ENCODE data around the gene KIFAP3.
A peak's percentile ranks its signal among the peaks of the same experiment; 100 is the strongest.
"Not testable (repeated sequence)": the region's sequence is repeated elsewhere in the genome, so short reads cannot be mapped to it uniquely, and the experiment has no call there.

The KIFAP3 gene

GRCh38 chr1:170074250-170075157 is at the start of gene KIFAP3:
Gene KIFAP3, minus strand, starts transcription at chr1:170074695. Its CDS starts 228 bp downstream, at chr1:170074467.
- Mint-ChIP-seq H3K27me3 (no peaks in the 10 kb centered on the region), H3K4me1 (peaks cover 44% of the 10 kb centered on the region), H3K36me3 (ENCODE audit: insufficient read depth) (peaks cover 9% of the 10 kb centered on the region)

GRCh38 chr1:170122366-170122765 is 47.9 kb upstream of the KIFAP3 start:
- H3K9me3 Mint-ChIP-seq, result peaks cover 6% of the 10 kb centered on the region

More at GRCh38 chr1:170074250-170075157, at the start of gene KIFAP3:
- DNase-seq (ENCODE audit: low spot score in 2 of 2), result peak; percentile 88 to 91
- Mint-ChIP-seq H3K4me3 (peak within 1 kb of the TSS; percentile 77), H3K9me3 (no peaks in the 10 kb centered on the region), H3K27ac (ENCODE audit: low read depth) (peak within 1 kb of the TSS; percentile 89)
- peak; percentile 94 for ATAC-seq (replicated peaks; ENCODE audit: extremely low read depth, poor library complexity, severe bottlenecking)

GRCh38 chr1:170114906-170115305 is 40.4 kb upstream of the KIFAP3 start:
- ATAC-seq (replicated peaks; ENCODE audit: extremely low read depth, poor library complexity, severe bottlenecking) (no peak), DNase-seq (ENCODE audit: low spot score in 2 of 2) (no peak)
- H3K36me3 Mint-ChIP-seq (ENCODE audit: insufficient read depth), result no peaks in the 10 kb centered on the region
- peaks cover 83% of the 10 kb centered on the region for H3K27me3 Mint-ChIP-seq
- H3K9me3 Mint-ChIP-seq, result peaks cover 7% of the 10 kb centered on the region
- H3K4me1 Mint-ChIP-seq, result no peaks in the 10 kb centered on the region
- no peak overlapping the region for H3K4me3 Mint-ChIP-seq
- no peak overlapping the region for H3K27ac Mint-ChIP-seq (ENCODE audit: low read depth)

More at GRCh38 chr1:170122366-170122765, 47.9 kb upstream of the KIFAP3 start:
- Mint-ChIP-seq H3K36me3 (ENCODE audit: insufficient read depth) (no peaks in the 10 kb centered on the region), H3K4me1 (no peaks in the 10 kb centered on the region), H3K27me3 (peaks cover 55% of the 10 kb centered on the region), H3K27ac (ENCODE audit: low read depth) (no peak overlapping the region), H3K4me3 (no peak overlapping the region)
- ATAC-seq (replicated peaks; ENCODE audit: extremely low read depth, poor library complexity, severe bottlenecking), result no peak
- DNase-seq (ENCODE audit: low spot score in 2 of 2), result no peak

GRCh38 chr1:170113140-170113539 is 38.6 kb upstream of the KIFAP3 start:
- H3K9me3 Mint-ChIP-seq; DNase-seq (ENCODE audit: low spot score in 2 of 2); H3K4me3 Mint-ChIP-seq; H3K36me3 Mint-ChIP-seq (ENCODE audit: insufficient read depth); ATAC-seq (replicated peaks; ENCODE audit: extremely low read depth, poor library complexity, severe bottlenecking); H3K27ac Mint-ChIP-seq (ENCODE audit: low read depth); H3K4me1 Mint-ChIP-seq: not testable (repeated sequence)
- H3K27me3 Mint-ChIP-seq, result peaks cover 65% of the 10 kb centered on the region

- Mint-ChIP-seq H3K4me1 (no peaks in the 10 kb centered on the region), H3K36me3 (ENCODE audit: insufficient read depth) (no peaks in the 10 kb centered on the region), H3K4me3 (no peak overlapping the region), H3K27ac (ENCODE audit: low read depth) (no peak overlapping the region), H3K27me3 (peaks cover 51% of the 10 kb centered on the region), H3K9me3 (no peaks in the 10 kb centered on the region)
- no peak for ATAC-seq (replicated peaks; ENCODE audit: extremely low read depth, poor library complexity, severe bottlenecking)
- no peak for DNase-seq (ENCODE audit: low spot score in 2 of 2)
Observed at GRCh38 chr1:170097449-170097948, 23.0 kb upstream of the KIFAP3 start.

GRCh38 chr1:170096806-170097340 is 22.4 kb upstream of the KIFAP3 start:
- no peaks in the 10 kb centered on the region for H3K4me1 Mint-ChIP-seq
- no peaks in the 10 kb centered on the region for H3K9me3 Mint-ChIP-seq
- DNase-seq (ENCODE audit: low spot score in 2 of 2), result no peak
- H3K36me3 Mint-ChIP-seq (ENCODE audit: insufficient read depth), result no peaks in the 10 kb centered on the region
- peaks cover 45% of the 10 kb centered on the region for H3K27me3 Mint-ChIP-seq
- no peak overlapping the region for H3K27ac Mint-ChIP-seq (ENCODE audit: low read depth)
- ATAC-seq (replicated peaks; ENCODE audit: extremely low read depth, poor library complexity, severe bottlenecking), result no peak
- no peak overlapping the region for H3K4me3 Mint-ChIP-seq

GRCh38 chr1:170095976-170096748 is 21.7 kb upstream of the KIFAP3 start:
- Mint-ChIP-seq H3K27ac (ENCODE audit: low read depth) (no peak overlapping the region), H3K4me1 (no peaks in the 10 kb centered on the region), H3K27me3 (peaks cover 38% of the 10 kb centered on the region), H3K36me3 (ENCODE audit: insufficient read depth) (no peaks in the 10 kb centered on the region), H3K4me3 (no peak overlapping the region), H3K9me3 (no peaks in the 10 kb centered on the region)
- no peak for ATAC-seq (replicated peaks; ENCODE audit: extremely low read depth, poor library complexity, severe bottlenecking)
- no peak for DNase-seq (ENCODE audit: low spot score in 2 of 2)

- not testable (repeated sequence) for ATAC-seq (replicated peaks; ENCODE audit: extremely low read depth, poor library complexity, severe bottlenecking); H3K27ac Mint-ChIP-seq (ENCODE audit: low read depth); H3K9me3 Mint-ChIP-seq; H3K4me3 Mint-ChIP-seq; H3K4me1 Mint-ChIP-seq; DNase-seq (ENCODE audit: low spot score in 2 of 2); H3K36me3 Mint-ChIP-seq (ENCODE audit: insufficient read depth)
- peaks cover 34% of the 10 kb centered on the region for H3K27me3 Mint-ChIP-seq
Observed at GRCh38 chr1:170094697-170095616, 20.5 kb upstream of the KIFAP3 start.

GRCh38 chr1:170086399-170087032 is 12.0 kb upstream of the KIFAP3 start:
- no peak for DNase-seq (ENCODE audit: low spot score in 2 of 2)
- no peak for ATAC-seq (replicated peaks; ENCODE audit: extremely low read depth, poor library complexity, severe bottlenecking)
- H3K4me1 Mint-ChIP-seq, result no peaks in the 10 kb centered on the region
- no peaks in the 10 kb centered on the region for H3K9me3 Mint-ChIP-seq
- H3K27me3 Mint-ChIP-seq, result peaks cover 39% of the 10 kb centered on the region
- H3K36me3 Mint-ChIP-seq (ENCODE audit: insufficient read depth), result no peaks in the 10 kb centered on the region
- no peak overlapping the region for H3K4me3 Mint-ChIP-seq
- no peak overlapping the region for H3K27ac Mint-ChIP-seq (ENCODE audit: low read depth)

- Mint-ChIP-seq H3K9me3 (no peaks in the 10 kb centered on the region), H3K4me3 (no peak overlapping the region), H3K27me3 (peaks cover 39% of the 10 kb centered on the region), H3K27ac (ENCODE audit: low read depth) (no peak overlapping the region), H3K36me3 (ENCODE audit: insufficient read depth) (no peaks in the 10 kb centered on the region), H3K4me1 (no peaks in the 10 kb centered on the region)
- DNase-seq (ENCODE audit: low spot score in 2 of 2) (no peak), ATAC-seq (replicated peaks; ENCODE audit: extremely low read depth, poor library complexity, severe bottlenecking) (no peak)
Observed at GRCh38 chr1:170085091-170085490, 10.6 kb upstream of the KIFAP3 start.

- Mint-ChIP-seq H3K27me3 (peaks cover 13% of the 10 kb centered on the region), H3K4me3 (no peak overlapping the region), H3K27ac (ENCODE audit: low read depth) (no peak overlapping the region), H3K36me3 (ENCODE audit: insufficient read depth) (peaks cover 7% of the 10 kb centered on the region), H3K4me1 (peaks cover 20% of the 10 kb centered on the region), H3K9me3 (no peaks in the 10 kb centered on the region)
- DNase-seq (ENCODE audit: low spot score in 2 of 2) (no peak), ATAC-seq (replicated peaks; ENCODE audit: extremely low read depth, poor library complexity, severe bottlenecking) (no peak)
Observed at GRCh38 chr1:170078610-170079189, 4.2 kb upstream of the KIFAP3 start.
